ENCODE data around the gene DDR1.

GRCh38 chr6:30881392-30882203 lies 2.7 kb upstream of the DDR1 start:
- TF ChIP-seq CTCF (IDR thresholded peaks at IDR 0.05; ENCODE audit: poor library complexity, severe bottlenecking) (no peak), EZH2 (IDR thresholded peaks at IDR 0.05; ENCODE audit: borderline replicate concordance, insufficient read depth, low read length, poor library complexity, severe bottlenecking) (no peak), REST (IDR thresholded peaks at IDR 0.05; ENCODE audit: borderline replicate concordance) (no peak), TAF1 (IDR thresholded peaks at IDR 0.05; ENCODE audit: low read depth) (peak; percentile 6), POLR2AphosphoS5 (IDR thresholded peaks at IDR 0.05) (no peak), MXI1 (conservative IDR thresholded peaks at IDR 0.05; ENCODE audit: poor library complexity, severe bottlenecking) (no peak), RAD21 (conservative IDR thresholded peaks at IDR 0.05) (no peak), EP300 (conservative IDR thresholded peaks at IDR 0.05; ENCODE audit: poor library complexity, severe bottlenecking) (no peak), SMC3 (conservative IDR thresholded peaks at IDR 0.05; ENCODE audit: poor library complexity) (no peak)
